Measurements from ENCODE around the gene CENPS.
"Not testable (repeated sequence)": the region's sequence is repeated elsewhere in the genome, so short reads cannot be mapped to it uniquely, and the experiment has no call there.

Gene CENPS

DNA sequence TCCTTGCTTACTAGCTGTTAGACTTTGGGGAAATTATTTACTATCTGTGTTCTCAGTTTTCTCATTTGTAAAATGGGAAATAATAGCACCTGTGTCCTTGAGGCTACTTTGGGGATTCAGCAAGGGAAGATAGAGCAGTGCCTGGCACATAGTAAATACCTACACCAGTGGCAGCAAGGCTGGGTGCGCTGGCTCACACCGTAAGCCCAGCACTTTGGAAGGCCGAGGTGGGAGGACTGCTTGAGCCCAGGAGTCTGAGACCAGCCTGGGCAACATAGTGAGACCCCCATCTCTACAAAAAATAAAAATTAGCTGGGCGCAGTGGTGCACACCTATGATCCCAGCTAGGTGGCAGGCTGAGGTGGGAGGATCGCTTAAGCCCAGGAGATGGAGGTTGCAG lies 8.6 kb upstream of the CENPS start:
- no peak for DNase-seq

DNA sequence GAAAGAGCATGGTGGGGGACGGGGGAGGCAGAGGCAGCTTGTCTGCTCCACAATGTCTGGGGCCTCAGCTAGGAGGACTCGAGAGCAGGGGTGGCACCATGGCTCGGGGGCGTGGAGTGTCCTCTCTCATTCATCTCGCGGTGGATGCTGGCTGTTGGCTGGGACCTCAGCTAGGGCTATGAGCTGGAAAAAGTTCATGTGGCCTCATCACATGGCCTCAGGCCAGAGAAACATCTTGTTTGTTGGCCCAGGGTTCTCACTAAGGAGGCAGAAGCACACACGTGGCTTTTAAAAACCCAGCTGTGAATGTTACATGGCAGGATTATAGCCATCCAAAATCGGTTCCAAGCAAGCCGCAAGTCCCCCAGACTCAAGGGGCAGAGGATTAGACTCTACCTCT lies 6.2 kb upstream of the CENPS start:
- DNase-seq = peak; percentile 77

DNA sequence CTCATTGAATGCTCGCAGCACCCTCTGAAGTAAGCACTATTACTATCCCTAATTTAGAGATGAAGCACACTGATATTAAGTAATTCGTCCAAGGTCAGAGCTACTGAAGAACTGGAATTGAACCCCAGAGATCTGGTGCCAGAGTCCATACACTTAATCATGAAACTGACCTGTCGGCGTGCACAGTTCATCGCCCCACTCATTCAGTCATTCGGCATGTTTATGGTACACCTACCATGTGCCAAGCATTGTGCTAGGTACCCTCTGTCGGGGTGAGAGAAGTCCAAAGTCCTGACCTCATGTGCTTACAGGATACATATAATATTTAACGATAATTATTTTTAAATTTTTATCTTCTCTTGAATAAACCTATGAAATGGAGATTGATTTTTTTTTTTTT lies 5.6 kb upstream of the CENPS start:
- no peak for DNase-seq

DNA sequence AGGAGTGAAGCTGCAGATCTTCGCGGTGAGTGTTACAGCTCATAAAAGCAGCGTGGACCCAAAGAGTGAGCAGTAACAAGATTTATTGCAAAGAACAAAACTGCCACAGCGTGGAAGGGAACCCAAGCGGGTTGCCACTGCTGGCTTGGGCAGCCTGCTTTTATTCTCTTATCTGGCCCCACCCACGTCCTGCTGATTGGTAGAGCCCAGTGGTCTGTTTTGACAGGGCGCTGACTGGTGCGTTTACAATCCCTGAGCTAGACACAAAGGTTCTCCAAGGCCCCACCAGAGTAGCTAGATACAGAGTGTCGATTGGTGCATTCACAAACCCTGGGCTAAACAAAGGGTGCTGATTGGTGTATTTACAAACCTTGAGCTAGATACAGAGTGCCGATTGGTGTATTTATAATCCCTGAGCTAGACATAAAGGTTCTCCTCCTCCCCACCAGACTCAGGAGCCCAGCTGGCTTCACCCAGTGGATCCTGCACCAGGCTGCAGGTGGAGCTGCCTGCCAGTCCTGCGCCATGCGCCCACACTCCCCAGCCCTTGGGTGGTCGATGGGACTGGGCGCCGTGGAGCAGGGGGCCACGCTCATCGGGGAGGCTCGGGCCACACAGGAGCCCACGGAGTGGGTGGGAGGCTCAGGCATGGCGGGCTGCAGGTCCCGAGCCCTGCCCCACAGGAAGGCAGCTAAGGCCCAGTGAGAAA lies 4.3 kb upstream of the CENPS start:
- DNase-seq = not testable (repeated sequence)

DNA sequence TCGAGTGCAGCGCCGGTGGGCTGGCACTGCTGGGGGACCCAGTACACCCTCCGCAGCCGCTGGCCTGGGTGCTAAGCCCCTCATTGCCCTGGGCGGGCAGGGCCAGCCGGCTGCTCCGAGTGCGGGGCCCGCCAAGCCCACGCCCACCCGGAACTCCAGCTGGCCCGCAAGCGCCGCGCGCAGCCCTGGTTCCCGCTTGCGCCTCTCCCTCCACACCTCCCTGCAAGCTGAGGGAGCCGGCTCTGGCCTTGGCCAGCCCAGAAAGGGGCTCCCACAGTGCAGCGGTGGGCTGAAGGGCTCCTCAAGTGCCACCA lies 3.7 kb upstream of the CENPS start:
- DNase-seq = not testable (repeated sequence)

DNA sequence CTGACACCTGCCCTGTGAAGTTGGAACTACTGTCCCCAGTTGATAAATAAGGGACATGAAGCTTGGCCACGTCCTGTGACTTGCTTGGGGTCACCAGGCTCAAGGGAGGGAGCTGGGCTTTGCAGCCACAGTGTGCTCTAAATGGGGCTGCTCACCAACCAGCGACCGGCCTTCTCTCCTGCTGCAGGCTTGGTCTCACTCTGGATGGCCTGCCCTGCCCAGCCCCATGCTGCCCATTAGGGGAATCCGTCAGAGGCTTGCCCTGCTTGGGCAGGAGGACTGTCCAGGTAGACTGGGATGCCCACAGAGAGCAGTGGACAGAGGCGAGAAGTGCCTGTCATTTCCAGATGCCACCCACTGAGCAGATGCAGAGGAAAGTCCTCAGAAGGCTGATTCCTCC lies 1.2 kb upstream of the CENPS start:
- no peak for DNase-seq

DNA sequence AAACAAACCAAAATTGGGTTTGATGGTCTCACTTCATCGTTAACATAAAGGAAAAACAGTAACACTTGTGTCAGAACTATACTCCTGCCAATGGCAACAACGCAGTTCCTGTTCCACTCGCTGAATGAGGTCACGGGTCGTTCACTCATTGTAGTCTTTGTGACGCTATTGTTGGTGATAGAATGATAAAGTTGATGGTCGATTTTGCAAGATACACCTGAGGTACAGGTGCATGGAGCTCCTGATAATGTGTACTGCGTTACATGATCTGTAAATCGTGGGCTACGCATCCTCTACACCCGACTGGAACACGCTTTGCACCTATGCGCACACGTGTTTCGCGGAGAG lies 391 bp upstream of the CENPS start:
- no peak for DNase-seq

DNA sequence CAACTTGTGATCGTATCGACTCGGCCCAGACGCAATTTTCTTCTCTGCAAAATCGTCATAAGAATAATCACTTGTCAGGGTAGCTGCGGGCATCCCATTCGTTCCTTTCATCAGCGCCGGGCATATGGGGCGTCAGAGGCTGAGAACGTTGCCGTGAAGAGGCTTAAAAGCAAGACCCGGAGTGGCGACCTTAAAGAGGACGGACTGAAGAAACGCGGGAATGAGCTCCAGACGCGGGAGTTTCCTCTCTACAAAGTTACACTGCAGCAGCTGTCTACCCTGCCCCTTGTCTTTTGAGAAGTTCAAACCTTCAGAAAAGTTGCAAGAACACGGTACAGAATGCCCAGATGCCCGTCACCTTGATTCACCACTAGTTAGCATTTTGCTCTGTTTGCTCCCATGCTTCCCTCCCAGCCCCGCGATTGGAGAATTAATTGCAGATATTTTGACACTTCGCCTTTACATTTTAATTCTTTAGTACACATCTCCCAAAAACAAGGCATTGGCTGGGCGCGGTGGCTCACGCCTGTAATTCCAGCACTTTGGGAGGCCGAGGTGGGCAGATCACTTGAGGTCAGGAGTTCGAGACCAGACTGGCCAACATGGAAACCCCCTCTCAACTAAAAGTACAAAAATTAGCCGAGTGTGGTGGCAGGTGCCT lies 967 bp downstream of the CENPS start:
- DNase-seq = no peak

DNA sequence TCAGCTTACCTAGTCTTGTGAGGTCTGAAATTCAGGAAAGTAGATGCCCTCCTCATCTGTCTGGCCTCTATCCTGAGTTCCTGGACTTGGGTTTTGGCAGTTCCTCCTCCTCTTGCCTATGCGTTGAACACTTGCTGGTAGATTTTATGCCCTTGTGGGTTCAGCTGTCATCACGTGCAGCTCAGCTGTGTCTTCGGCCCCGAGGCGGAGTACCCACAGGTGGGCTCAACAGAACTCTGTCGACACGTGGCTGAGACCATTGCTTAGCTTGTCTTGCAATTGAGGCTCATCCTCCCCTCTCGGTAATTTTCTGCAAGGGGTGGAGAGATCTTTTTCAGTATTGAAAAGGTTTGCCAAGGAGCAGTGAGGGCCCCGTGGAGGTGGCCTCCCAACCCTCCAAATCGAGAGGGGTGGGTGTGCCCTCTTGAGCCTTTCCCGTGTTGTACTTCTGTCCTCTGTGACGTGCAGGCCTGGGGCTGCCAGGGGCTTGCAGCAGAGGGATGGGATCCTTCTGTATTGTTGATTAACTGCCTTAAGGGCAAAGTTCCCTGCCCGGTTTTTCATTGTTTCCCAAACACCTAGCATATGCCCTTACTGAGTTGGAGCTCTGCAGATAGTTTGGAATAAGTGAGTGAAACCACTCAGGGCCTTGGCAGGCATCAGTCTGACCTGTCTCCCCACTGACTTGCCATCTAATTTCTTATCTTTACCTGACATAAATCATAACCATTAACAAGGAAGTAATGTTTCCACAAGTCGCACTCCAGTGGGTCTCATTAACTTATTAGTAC lies 2.9 kb downstream of the CENPS start:
- no peak for DNase-seq

DNA sequence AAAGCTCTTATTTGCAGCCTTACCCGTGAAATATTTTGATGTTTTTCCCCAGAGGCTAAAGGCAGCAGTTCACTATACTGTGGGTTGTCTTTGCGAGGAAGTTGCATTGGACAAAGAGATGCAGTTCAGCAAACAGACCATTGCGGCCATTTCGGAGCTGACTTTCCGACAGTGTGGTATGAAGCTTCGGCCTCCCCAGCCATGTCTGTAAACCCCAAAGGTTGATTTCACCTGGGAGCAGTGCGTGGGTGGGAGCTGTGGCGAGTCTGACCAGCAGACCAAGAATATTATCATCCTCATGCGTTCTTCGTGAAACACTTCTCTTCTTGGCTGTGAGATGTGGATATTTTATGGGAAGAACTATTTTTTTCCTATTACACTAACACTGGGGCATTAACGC lies 3.6 kb downstream of the CENPS start:
- DNase-seq = no peak

DNA sequence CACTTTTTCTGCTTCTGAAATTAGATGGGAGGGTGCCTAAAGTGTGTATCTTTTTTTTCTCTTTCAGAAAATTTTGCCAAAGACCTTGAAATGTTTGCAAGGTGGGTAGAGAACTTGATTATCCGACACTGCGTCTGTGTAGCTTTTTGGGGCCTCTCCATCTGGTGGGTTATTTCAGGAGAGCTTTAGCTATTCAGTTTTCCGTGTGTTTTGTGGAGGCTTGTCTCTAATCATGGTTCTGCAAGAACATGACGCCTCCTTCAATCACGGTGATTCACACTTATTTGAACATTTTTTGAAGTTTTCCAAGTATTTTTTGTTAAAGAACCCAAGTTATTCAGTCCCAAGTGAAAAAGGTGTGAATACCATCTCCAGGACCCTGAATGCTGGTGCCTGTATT lies 4.4 kb downstream of the CENPS start:
- DNase-seq = no peak

DNA sequence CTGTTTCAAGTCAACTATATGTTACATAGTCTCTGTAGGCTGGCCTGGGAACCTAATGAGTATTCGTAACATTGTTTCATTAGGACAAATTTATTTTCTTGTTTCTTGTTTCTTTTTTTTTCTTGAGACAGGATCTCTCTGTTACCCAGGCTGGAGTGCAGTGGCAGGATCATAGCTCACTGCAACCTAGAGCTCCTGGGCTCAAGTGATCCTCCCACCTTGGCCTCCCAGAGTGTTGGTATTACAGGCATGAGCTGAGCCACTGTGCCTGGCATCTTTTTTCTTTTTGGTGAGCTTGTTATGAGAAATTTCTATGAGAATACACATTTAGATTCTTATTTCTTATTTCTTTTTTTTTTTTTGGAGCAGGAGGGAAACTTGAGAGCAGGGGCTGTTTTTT lies 6.8 kb downstream of the CENPS start:
- DNase-seq = no peak

DNA sequence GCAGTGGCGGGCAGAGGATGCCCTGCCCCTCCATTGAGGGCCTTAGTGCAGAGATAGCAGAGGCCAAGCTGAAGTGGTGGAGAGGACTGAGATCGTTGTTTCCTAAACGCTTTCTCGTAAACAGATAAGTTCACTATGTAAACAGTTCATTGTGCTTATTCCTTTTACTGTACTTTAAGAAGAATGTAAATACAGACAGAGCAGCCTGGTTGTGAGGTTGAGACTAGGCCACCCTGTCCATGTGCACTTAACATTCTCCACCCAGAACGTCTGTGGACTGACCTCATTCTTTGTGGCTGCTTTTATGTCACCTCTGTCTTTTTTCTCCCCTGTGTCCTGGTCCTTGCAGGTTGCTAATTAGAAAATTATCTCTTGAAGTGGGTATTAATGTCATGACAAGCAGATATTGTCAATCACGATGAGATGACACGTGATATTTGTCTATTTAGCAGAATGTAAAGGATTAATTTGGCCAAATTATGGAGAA lies 8.5 kb downstream of the CENPS start:
- no peak for DNase-seq

DNA sequence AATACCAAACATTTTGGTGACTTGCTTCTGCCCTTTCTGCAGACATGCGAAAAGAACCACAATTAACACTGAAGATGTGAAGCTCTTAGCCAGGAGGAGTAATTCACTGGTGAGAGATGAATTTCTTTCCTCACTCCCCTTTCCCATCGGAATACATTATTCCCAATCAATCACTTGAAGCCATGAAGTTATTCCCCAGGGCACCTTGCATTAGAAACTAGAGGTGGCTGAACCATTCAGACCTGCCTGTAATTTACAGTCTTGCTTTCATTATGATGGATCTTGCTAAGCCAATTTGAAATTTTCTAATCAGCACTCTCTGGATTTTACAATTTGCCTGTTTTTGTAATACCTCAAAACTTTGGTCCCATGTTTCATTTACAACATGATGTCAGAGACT lies 10.1 kb downstream of the CENPS start:
- no peak for DNase-seq

DNA sequence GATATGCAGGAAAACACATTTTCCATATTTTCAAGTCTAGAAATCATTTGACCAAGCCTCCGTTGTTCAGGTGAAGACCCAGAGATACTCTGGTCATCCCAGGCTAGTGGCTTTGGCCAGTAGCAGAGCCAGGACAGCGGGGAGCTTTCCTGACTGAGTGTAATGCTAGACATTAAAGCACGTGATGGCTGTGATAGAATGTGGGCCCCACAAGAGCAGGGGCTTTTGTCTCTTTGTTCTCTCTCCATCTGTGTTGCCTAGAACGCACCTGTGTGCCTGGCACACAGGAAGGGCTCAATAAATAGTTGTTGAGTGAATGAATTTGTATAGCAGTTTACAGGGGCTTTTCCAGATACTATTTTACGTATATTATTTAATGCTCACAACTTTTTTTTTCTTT lies 10.6 kb downstream of the CENPS start:
- no peak for DNase-seq

DNA sequence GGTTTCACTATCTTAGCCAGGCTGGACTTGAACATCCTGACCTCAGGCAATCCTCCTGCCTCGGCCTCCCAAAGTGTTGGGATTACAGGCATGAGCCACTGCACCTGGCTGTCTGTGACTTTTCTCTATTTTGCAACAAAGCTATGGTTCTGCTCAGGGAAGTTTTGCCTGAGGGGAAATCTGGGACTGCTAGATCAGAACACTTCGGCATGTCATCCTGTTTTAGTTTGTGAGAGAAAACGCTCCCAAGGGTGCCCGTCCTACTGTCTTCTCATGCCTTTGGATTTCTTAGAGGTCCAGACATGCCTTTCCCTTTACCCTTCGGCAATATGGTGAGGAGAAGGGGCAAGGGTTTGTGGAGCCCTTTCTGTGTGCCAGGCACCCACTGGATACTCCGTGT lies 14.0 kb downstream of the CENPS start:
- no peak for DNase-seq

DNA sequence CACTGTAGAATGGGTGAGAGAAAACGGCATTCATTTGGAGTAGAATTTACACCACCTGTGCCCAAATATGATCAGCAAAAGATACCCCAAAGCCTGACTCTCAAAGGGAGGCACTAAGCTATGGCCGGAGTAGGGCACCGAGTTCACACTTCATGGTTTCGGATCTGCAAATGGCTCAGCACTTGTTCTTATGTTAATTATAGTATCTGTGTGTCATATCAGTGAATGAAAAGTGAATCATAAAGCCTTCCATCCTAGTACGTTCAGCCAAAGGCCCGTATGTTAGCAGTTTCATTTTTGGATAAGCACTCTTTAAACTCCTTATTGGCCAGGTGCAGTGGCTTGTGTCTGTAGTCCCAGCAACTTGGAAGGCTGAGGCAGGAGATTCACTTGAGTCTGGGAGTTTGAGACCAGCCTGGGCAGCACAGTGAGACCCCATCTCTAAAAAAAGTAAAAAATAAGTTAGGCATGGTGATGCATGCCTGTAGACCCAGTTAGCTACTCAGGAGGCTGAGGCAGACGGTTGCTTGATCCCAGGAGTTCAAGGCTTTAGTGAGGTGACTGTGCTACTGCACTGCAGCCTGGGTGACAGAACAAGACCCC lies 14.7 kb downstream of the CENPS start:
- DNase-seq = no peak

DNA sequence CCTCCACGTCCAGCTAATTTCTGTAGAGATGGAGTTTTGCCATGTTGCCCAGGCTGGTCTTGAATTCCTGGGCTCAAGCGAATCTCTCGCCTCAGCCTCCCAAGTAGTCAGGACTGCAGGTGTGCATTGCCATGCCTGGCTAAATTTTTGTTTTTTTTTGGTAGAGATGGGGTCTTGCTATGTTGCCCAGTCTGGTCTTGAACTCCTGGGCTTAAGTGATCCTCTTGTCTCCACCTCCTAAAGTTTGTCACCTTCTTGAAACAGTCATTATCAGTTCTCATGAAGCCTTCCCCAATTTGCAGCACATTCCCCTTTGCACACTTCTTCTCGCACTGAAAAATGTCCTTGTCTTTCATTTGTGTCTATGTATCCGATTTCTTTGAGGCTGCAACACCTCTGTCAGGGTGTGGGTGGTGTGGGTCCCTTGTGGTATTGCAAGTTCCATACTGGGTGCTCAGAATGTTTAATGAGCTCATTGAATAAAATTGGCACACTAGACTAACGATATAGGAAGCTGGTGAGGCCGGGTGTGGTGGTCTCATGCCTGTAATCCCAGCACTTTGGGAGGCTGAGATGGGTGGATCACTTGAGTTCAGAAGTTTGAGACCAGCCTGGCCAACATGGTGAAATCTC lies 16.7 kb downstream of the CENPS start:
- DNase-seq = no peak

DNA sequence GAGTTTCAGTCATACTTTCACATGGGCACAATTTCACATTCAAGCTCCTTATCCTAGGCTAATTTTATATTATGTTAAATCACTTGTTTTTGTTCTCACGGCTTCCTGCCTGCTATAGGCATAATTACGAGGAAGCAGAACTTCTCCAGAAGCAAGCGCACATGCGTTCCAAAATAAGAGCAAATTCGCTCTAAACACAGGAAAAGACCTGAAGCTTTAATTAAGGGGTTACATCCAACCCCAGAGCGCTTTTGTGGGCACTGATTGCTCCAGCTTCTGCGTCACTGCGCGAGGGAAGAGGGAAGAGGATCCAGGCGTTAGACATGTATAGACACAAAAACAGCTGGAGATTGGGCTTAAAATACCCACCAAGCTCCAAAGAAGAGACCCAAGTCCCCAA lies 19.5 kb downstream of the CENPS start, which contains the start of gene CORT:
Gene CORT, plus strand, starts transcription at position 281 of the 400 bp plus-strand sequence. CDS start 193 bp downstream, outside the sequence.
- DNase-seq = peak; percentile 37

DNA sequence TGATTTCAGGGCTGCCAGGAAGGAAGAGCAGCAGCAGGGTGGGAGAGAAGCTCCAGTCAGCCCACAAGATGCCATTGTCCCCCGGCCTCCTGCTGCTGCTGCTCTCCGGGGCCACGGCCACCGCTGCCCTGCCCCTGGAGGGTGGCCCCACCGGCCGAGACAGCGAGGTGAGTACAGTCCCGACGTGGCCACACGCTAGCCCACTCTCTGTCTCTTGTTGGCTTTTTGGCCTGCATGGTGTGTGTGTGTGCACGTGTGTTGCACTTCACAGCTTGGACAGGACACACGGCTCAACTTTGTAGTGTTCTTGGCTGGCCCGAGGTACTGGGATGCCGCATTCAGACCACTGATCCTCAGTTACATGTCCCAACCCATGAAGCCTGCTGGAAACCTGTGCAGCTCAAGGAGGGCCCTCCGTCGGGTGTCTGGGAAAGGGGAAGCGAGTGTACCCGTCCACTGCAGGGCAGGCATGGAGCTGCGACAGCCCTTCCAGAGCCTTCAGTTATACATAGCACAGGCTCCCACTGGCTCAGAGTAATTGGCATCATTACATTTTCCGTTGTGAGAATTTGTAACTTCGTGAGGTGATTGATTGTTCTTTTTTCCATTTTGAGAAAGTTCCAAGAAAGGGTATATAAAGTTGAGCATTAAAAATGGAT lies 20.1 kb downstream of the CENPS start:
- peak; percentile 40 for DNase-seq

DNA sequence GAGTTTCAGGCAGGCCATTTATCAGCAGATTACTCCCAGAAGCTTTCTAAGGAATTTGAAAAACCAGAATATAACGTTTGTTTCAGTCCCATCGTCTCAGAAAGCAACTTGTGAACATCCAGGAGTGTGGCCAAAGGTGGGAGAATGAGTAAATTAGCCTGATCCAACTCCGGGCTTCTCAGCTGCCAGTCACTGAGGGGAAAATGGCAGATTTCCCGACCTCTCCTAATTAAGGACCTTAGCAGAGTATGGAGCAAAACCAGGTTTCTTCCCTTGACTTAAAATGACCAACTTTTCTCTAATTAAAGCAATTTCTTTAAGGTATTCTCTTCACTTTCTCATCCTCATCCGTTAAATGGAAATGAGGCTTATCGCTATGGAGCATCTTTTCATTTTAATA lies 20.6 kb downstream of the CENPS start:
- DNase-seq = no peak

DNA sequence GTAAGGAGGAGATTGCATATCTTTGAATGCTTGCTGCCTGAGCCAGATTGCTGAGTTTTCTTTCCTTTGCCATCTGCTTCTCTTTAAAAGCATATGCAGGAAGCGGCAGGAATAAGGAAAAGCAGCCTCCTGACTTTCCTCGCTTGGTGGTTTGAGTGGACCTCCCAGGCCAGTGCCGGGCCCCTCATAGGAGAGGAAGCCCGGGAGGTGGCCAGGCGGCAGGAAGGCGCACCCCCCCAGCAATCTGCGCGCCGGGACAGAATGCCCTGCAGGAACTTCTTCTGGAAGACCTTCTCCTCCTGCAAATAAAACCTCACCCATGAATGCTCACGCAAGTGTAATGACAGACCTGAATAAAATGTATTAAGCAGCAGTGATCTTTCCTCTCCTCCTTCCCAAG lies 21.1 kb downstream of the CENPS start:
- peak; percentile 46 for DNase-seq

DNA sequence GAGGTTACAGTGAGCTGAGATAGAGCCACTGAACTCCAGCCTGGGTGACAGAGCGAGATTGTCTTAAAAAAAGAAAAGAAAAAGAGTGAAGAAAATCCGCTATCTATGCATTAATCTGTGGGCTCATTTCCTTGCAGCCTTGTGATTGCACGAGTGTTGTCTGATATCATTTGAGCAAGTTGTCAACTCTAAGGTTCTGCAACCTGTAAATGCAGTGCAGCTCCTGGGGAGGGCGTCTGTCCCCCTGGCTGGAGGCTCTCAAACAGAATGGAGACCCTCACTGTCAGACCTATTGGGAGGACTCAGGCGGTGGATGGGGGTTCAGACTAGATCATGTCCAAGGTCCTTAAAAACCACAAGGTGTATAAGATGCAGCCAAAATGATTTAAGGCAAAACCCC lies 25.8 kb downstream of the CENPS start:
- no peak for DNase-seq
